GM18520 (cell line): ENCODE results near the gene MMP2.

Experiments used
- ATAC-seq: cut with Tn5 transposase; IDR thresholded peaks from one replicate; pipeline ENCODE4 v1.9.1; 2021; ENCODE audit not compliant: unreplicated experiment

Gene MMP2

GRCh38 chr16:55478827-55479429 lies at the start of gene MMP2:
Gene MMP2 (plus strand): TSS chr16:55479198. CDS start chr16:55479480, 282 bp downstream.
- ATAC-seq = no peak

- ATAC-seq = no peak
Measured at GRCh38 chr16:55433030-55433429, 46.0 kb upstream of the MMP2 start.

DNA sequence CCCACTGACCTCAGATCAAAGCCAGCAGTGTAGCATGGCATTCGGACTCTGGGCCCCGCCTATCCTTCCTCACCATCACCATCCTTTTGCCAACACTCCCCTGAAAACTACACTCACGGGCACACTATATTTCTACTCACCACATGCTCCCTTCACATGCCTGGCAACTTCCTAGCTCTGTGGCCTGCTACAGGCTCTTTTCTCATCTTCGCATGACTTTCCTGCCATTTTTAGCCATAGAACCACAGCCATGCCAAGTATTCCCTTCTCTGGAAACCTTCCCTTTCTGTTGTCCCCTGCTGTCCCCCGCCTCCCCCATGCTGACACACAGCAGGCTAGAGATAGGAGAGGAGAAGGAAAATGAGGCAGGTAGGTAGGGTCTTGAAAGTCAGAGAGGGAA lies 45.5 kb upstream of the MMP2 start:
- no peak for ATAC-seq

GRCh38 chr16:55434000-55434399 lies 45.0 kb upstream of the MMP2 start:
- ATAC-seq = no peak

GRCh38 chr16:55435387-55435786 lies 43.6 kb upstream of the MMP2 start:
- no peak for ATAC-seq

- ATAC-seq = no peak
Measured at GRCh38 chr16:55436587-55436986, 42.4 kb upstream of the MMP2 start.

DNA sequence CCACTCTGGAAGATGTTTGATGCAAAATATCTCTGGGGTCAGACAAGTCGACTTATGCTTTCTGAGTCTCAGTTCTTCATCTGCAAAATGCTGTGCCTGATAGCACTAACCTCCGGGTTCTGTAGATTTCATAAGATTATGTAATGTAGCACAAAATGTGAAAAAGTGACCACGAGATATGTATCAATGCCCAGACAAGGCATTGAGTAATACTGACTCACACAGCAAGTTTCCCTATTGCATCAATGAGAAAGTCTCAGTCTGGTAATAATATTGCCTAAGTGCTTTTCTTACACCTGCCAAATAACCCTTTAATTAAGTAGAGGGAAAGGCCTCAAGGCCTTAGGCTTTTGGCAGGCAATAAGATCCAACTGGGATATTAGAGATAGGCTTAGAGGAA lies 41.4 kb upstream of the MMP2 start:
- ATAC-seq = no peak

GRCh38 chr16:55438281-55438680 lies 40.7 kb upstream of the MMP2 start:
- ATAC-seq = no peak

GRCh38 chr16:55439101-55439690 lies 39.8 kb upstream of the MMP2 start:
- no peak for ATAC-seq

- ATAC-seq = no peak
Measured at GRCh38 chr16:55443434-55444346, 35.3 kb upstream of the MMP2 start.

GRCh38 chr16:55444754-55445485 lies 34.1 kb upstream of the MMP2 start:
- peak; percentile 55 for ATAC-seq

GRCh38 chr16:55447231-55447630 lies 31.8 kb upstream of the MMP2 start:
- no peak for ATAC-seq

DNA sequence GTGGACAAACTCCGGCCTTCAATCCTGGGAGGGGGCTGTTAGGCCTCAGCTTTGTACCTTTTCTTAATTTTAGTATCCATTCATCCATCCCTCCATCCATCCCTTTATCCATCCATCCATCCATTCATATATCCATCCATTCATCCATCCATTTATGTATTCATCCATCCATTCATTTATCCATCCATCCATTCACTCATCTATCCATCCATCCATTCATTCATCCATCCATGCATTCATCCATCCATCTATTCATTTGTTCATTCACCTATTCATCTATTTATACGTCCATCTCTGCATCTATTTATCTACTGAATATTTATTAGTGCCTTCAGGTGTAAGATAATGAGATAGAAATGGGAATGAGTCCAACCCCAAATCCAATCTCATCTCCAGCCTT lies 26.0 kb upstream of the MMP2 start:
- no peak for ATAC-seq

GRCh38 chr16:55453909-55454308 lies 25.1 kb upstream of the MMP2 start:
- ATAC-seq = no peak

DNA sequence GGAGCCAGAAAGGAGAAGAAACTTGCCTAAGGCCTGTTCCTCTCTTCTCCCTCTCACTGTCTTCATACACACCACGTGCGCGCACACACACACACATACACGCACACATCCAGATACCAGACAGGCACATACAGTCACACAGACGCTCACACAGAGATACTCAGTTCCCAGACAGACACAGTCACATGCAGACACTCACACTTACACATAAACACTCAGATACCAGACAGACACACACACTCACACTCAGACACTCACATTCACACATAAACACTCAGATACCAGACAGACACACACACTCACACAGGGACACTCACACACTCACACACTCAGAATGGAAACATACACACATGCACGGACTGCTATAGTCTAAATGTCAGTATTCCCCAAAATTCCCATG lies 24.1 kb upstream of the MMP2 start:
- ATAC-seq = no peak

DNA sequence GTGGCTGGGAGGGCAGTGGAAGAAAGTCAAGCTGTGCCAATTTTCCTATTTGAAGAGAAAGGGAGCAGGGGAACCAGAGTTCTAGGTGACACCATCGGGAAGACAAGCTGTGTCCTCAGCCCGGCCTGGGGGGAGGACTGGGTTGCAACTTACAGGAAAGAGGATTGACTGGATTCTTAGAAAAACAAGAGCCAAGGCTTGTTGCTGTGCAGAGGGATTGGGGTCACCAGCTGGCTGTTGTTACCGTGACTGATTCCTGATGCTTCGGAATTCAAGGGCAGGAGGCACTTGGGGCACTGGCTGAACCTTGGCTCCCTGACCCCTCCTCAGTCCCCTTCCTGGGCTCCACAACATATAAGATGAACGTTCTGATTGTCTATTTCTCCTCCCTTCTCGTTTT lies 16.8 kb upstream of the MMP2 start:
- no peak for ATAC-seq

GRCh38 chr16:55464375-55464774 lies 14.6 kb upstream of the MMP2 start:
- ATAC-seq = no peak

DNA sequence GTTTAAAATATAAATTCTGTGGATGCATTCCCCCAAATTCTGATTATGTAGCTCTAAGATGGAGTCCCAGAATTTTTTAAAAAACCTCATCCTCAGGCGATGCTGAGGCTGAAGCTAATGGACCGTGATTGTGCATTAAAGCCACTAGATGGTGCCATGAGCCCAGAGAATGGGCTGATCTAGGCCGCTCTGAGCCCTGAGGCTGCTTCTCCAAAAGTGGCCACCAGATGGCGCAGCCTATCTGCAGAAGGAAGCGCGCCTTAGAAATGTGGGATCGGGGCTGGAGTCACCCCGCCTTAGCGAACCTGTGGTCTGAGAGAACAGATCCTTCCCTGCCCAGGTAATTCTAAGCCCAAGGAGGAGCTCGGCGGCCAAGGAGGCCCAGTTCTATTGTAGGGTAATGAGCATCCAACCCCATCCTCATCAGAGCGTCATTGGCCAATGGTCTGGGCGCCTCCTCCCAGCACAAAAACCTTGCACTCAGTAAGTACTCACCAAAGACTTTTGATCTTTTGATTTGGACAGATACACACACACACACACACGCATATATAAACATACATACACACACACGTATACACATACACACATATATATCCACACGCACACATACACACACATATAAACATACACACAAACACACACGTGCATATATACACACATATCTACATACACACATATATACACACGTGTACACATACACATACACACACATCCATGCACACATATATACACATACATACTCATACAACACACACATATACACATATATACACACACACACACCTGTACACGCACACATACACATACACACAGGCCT lies 13.7 kb upstream of the MMP2 start:
- peak; percentile 92 for ATAC-seq

- ATAC-seq = no peak
Measured at GRCh38 chr16:55466209-55466608, 12.8 kb upstream of the MMP2 start.

GRCh38 chr16:55467898-55468297 lies 11.1 kb upstream of the MMP2 start:
- ATAC-seq = no peak
